ENCODE data around the gene MS4A6A. TPM values are rescaled to one million over a fixed set of nuclear protein-coding genes. Genes with fewer than 3 reads are reported as not detected.

Gene MS4A6A
- polyA plus RNA-seq, 3 donors = 978 to 3,009 (median 2,353) TPM

DNA sequence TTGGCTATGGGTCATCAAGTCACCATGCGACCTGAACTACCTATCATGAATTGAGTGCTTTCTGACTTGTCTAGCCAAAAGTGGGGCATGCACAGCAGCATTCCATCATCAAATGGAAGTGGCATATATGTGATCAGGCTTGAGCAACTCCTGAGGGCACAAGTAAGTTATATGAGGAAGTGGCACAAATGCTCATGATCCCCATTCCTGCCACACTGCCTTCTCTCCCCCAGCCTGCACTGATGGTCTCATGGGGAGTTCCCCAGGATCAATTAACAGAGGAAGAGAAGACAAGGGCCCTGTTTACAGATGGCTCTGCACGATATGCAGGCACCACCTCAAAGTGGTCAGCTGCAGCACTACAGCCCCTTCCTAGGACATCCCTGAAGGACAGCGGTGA is 38.3 kb upstream of the MS4A6A start:
- no peak overlapping the region for H3K4me3 ChIP-seq (replicated peaks in 1 of 3; ENCODE audit: low read depth in 2 of 3, low read length in 3 of 3)
- Mint-ChIP-seq H3K36me3 (peaks cover 45 to 66% of the 10 kb centered on the region in 2 donors), H3K27ac (peak overlapping the region in 3 of 7 donors; percentile 12 to 43 (median 15)), H3K27me3 (ENCODE audit: low read depth in 3 of 3) (peaks cover 0 to 3% (median 0%) of the 10 kb centered on the region in 3 donors), H3K4me3 (no peak overlapping the region), H3K4me1 (peaks cover 18% of the 10 kb centered on the region), H3K9me3 (peaks cover 0 to 4% (median 0%) of the 10 kb centered on the region in 7 donors)
- no peaks in the 10 kb centered on the region for H4K20me1 ChIP-seq (ENCODE audit: insufficient read depth, low read length)
- peak in 2 of 3 donors; percentile 14 to 15 for DNase-seq
- no peak overlapping the region for H3K9ac ChIP-seq (ENCODE audit: insufficient read depth, low read length, poor library complexity, severe bottlenecking)
- H3K79me2 ChIP-seq (ENCODE audit: insufficient read depth, low read length) = peaks cover 26% of the 10 kb centered on the region
- peaks cover 0 to 16% of the 10 kb centered on the region in 2 donors for H3K4me1 ChIP-seq (ENCODE audit: control insufficient read depth in 1 of 2, insufficient read depth in 2 of 2, low read length in 2 of 2)
- no peaks in the 10 kb centered on the region for H3K9me3 ChIP-seq (replicated peaks in 1 of 2; ENCODE audit: control insufficient read depth in 1 of 2, insufficient read depth in 1 of 2, low read length in 2 of 2)
- H2AFZ ChIP-seq (ENCODE audit: insufficient read depth, low read depth, low read length, poor library complexity, severe bottlenecking) = no peak overlapping the region
- H3K27me3 ChIP-seq (ENCODE audit: control insufficient read depth in 2 of 2, insufficient read depth in 2 of 2, low read length in 2 of 2) = no peaks in the 10 kb centered on the region
- 84% methylated on average over 2 of the region's 3 CpGs for WGBS (ENCODE audit: insufficient coverage)
- intact Hi-C loops (cut with micrococcal nuclease) = no loop called here
- TF ChIP-seq, protein P1, sequence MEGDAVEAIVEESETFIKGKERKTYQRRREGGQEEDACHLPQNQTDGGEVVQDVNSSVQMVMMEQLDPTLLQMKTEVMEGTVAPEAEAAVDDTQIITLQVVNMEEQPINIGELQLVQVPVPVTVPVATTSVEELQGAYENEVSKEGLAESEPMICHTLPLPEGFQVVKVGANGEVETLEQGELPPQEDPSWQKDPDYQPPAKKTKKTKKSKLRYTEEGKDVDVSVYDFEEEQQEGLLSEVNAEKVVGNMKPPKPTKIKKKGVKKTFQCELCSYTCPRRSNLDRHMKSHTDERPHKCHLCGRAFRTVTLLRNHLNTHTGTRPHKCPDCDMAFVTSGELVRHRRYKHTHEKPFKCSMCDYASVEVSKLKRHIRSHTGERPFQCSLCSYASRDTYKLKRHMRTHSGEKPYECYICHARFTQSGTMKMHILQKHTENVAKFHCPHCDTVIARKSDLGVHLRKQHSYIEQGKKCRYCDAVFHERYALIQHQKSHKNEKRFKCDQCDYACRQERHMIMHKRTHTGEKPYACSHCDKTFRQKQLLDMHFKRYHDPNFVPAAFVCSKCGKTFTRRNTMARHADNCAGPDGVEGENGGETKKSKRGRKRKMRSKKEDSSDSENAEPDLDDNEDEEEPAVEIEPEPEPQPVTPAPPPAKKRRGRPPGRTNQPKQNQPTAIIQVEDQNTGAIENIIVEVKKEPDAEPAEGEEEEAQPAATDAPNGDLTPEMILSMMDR (IDR thresholded peaks at IDR 0.05) = no peak
- no peak overlapping the region for H3K4me2 ChIP-seq (replicated peaks; ENCODE audit: extremely low read depth, low read length, poor library complexity, severe bottlenecking)
- peaks cover 12 to 44% of the 10 kb centered on the region in 2 donors for H3K36me3 ChIP-seq (replicated peaks in 1 of 2; ENCODE audit: control insufficient read depth in 1 of 2, insufficient read depth in 2 of 2, low read length in 2 of 2)
- peak overlapping the region in 1 of 2 donors; percentile 14 for H3K27ac ChIP-seq (ENCODE audit: low read depth in 1 of 2, low read length in 2 of 2)

DNA sequence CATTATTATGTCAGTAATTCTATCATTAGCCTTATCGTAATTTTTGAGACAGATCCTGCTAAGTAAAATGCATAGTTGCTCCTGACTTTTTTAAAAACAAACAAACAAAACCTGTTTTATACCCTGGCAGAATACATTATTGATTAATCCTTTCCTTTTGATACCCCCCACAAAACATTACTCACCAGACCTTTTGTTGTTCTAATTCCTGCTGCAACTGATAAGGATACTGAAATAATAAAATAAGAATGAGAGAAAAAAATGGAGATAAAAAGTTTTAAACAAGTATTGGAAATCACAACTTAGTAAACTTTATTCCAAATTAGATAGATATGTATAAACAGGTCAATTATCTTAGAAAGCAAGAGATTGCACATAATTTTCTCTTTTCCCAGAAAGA is 31.5 kb upstream of the MS4A6A start:
- WGBS (ENCODE audit: insufficient coverage) = 100% methylated on average over 1 of the region's 1 CpG
- Histone ChIP-seq H3K79me2 (ENCODE audit: insufficient read depth, low read length) (peaks cover 6% of the 10 kb centered on the region), H3K9ac (ENCODE audit: insufficient read depth, low read length, poor library complexity, severe bottlenecking) (no peak overlapping the region), H3K36me3 (replicated peaks in 1 of 2; ENCODE audit: control insufficient read depth in 1 of 2, insufficient read depth in 2 of 2, low read length in 2 of 2) (peaks cover 18 to 58% of the 10 kb centered on the region in 2 donors), H3K4me3 (replicated peaks in 1 of 3; ENCODE audit: low read depth in 2 of 3, low read length in 3 of 3) (no peak overlapping the region), H4K20me1 (ENCODE audit: insufficient read depth, low read length) (no peaks in the 10 kb centered on the region), H3K4me2 (replicated peaks; ENCODE audit: extremely low read depth, low read length, poor library complexity, severe bottlenecking) (no peak overlapping the region), H3K27ac (ENCODE audit: low read depth in 1 of 2, low read length in 2 of 2) (no peak overlapping the region), H3K4me1 (ENCODE audit: control insufficient read depth in 1 of 2, insufficient read depth in 2 of 2, low read length in 2 of 2) (no peaks in the 10 kb centered on the region), H3K9me3 (replicated peaks in 1 of 2; ENCODE audit: control insufficient read depth in 1 of 2, insufficient read depth in 1 of 2, low read length in 2 of 2) (no peaks in the 10 kb centered on the region), H3K27me3 (ENCODE audit: control insufficient read depth in 2 of 2, insufficient read depth in 2 of 2, low read length in 2 of 2) (no peaks in the 10 kb centered on the region), H2AFZ (ENCODE audit: insufficient read depth, low read depth, low read length, poor library complexity, severe bottlenecking) (no peak overlapping the region)
- intact Hi-C loops (cut with micrococcal nuclease) = no loop called here
- TF ChIP-seq, protein P1 (IDR thresholded peaks at IDR 0.05) = no peak
- Mint-ChIP-seq H3K4me1 (peaks cover 2% of the 10 kb centered on the region), H3K36me3 (peaks cover 59 to 77% of the 10 kb centered on the region in 2 donors), H3K27ac (no peak overlapping the region), H3K9me3 (peaks cover 0 to 3% (median 0%) of the 10 kb centered on the region in 7 donors), H3K27me3 (ENCODE audit: low read depth in 3 of 3) (peaks cover 0 to 1% (median 0%) of the 10 kb centered on the region in 3 donors), H3K4me3 (no peak overlapping the region)
- no peak for DNase-seq

Data from CD14-positive monocyte (primary cell).